GM12875 (cell line): ENCODE data around the gene USP12.

Source experiments
- H3K4me3 ChIP-seq: one replicate; pipeline ENCODE4 v1.5.1; 2011; ENCODE audit warnings: low read depth, low read length, control low read depth
- TF ChIP-seq, protein P1 (sequence below): IDR thresholded peaks from 2 replicates; pipeline ENCODE4 v1.5.1; 2011; ENCODE audit warnings: low read depth, mild to moderate bottlenecking, control low read depth, inconsistent platforms, low read length, moderate library complexity, borderline replicate concordance; ENCODE audit not compliant: insufficient read depth

Gene USP12

GRCh38 chr13:27161980-27162379, 9.6 kb downstream of the USP12 start:
- H3K4me3 ChIP-seq, result no peak overlapping the region
- TF ChIP-seq, protein P1, sequence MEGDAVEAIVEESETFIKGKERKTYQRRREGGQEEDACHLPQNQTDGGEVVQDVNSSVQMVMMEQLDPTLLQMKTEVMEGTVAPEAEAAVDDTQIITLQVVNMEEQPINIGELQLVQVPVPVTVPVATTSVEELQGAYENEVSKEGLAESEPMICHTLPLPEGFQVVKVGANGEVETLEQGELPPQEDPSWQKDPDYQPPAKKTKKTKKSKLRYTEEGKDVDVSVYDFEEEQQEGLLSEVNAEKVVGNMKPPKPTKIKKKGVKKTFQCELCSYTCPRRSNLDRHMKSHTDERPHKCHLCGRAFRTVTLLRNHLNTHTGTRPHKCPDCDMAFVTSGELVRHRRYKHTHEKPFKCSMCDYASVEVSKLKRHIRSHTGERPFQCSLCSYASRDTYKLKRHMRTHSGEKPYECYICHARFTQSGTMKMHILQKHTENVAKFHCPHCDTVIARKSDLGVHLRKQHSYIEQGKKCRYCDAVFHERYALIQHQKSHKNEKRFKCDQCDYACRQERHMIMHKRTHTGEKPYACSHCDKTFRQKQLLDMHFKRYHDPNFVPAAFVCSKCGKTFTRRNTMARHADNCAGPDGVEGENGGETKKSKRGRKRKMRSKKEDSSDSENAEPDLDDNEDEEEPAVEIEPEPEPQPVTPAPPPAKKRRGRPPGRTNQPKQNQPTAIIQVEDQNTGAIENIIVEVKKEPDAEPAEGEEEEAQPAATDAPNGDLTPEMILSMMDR, result no peak

DNA sequence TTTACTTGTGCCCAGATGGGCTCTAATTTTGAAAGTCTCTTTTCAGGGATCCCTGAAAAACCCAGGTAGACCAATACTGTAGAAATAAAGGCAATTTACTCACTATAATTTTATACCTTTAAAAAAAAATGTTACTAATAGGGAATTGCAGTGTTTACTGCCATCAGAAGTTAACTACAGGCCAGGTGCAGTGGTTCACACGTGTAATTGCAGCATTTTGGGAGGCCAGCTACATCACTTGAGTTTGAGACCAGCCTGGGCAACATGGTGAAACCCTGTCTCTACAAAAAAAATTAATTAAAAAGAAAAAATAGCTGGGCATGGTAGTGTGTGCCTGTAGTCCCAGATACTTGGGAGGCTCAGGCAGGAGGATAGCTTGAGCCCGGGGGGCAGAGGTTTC, 10.2 kb downstream of the USP12 start:
- TF ChIP-seq, protein P1, result 0 out of 2 replicates have a peak, but pooled peaks have one; percentile 11
- H3K4me3 ChIP-seq, result no peak overlapping the region

DNA sequence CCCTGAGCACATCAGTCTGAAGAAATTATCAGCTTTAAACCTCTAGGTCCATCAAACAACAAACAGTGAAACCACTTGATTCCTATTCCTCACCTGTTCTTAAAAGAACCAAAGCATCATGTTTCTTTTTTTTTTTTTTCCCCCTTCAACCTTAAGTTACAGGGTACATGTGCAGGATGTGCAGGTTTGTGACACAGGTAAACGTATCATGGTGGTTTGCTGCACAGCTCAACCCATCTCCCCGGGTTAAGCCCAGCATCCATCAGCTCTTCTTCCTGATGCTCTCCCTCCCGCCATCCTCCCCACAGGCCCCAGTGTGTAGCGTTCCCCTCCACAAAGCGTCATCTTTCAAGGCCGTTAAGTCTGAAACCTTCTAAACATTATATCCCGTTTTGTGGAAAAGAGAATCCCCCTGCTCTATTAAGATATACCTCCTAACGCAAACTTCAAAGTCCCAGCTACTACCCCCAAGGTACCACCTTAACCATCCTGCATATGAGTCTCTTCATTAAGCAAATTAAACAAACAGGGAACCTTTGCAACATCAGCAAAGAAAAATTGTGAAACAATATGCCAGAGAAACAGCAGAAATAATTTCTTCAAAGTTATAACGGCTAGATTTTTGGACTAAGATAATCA, 10.8 kb downstream of the USP12 start:
- peak overlapping the region; percentile 10 for H3K4me3 ChIP-seq
- TF ChIP-seq, protein P1, result no peak

DNA sequence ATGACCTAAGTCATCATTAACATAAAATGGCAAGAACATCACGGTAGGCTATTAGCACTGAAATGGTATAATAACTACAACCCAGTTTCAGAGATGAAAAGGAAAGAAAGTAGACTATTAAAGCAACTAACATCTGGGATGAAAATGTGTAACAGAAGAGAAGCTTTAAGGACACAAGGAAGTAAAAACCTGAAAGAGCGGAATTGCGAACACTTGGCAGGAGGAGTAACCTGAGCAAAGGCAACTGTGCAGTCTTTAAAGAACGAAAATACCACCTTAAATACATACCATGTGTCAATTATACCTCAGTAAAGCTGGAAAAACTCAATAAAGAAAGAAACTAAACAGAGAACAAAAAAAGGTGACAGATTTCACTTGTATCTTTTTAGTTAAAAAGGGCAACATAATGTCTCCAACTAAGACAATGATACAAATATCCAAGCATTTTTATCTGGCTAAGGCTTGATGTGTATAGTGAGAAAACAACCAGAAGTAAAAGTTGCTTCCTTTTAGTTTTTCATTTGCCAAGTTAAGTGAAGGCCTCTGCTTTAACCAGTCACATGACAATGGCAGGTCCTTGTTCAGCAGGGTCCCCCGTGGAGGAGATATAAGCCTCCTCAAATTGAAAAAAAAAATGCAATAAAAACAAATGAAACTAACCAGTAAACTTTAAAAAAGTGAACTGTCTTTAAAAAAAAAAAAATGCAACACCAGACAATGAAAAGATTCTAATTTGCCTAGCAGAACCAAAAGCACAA, 11.6 kb downstream of the USP12 start:
- TF ChIP-seq, protein P1, result no peak
- H3K4me3 ChIP-seq, result no peak overlapping the region

DNA sequence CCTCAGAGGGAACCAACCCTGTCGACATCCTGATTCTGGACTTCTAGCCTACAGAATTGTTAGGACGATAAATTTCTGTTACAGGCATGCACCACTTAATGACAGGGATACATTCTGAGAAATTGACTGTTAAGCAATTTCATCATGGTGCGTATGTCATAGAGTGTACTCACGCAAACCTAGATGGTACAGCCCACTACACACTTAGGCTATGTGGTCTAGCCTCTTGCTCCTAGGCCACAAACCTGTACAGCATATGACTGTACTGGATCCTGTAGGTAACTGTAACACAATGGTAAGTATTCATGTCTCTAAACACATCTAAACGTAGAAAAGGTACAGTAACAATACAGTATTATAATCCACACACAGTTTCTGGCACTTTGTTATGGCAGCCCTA, 13.3 kb downstream of the USP12 start:
- TF ChIP-seq, protein P1, result no peak
- no peak overlapping the region for H3K4me3 ChIP-seq

DNA sequence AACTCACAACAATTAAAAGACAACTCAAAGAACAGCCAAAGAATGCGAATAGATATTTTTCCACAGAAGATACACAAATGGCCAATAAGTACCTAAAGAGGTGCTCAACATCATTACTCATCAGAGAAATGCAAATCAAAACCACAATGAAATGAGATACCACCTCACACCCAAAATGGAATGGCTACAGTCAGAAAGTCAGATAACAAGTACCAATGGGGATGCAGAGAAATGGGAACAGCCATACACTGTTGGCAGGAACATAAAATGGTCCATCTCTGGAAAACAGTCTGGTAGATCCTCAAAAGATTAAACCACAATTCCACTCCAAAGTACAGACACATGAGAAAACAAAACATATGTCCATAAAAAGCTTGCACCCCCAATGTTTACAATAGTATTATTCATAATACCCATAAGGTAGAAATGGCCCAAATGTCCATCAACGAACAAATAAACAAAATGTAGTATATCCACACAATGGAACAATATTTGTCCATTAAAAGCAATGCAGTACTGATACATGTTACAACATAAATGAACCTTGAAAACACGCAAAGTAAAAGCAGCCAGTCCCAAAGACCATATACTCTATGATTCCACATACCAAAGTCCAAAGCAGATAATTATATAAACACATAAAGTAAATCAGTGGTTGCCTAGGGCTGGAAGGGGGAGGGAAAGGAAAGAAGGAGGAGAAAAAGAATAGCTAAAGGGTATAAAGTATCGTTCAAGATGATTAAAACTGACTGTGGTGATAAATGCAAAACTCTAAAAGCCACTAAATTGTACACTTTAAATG, 19.6 kb downstream of the USP12 start:
- TF ChIP-seq, protein P1, result no peak

More for the DNA sequence above, 19.6 kb downstream of the USP12 start:
- H3K4me3 ChIP-seq, result no peak overlapping the region
